Measurements from ENCODE around the gene LMBRD1.

DNA sequence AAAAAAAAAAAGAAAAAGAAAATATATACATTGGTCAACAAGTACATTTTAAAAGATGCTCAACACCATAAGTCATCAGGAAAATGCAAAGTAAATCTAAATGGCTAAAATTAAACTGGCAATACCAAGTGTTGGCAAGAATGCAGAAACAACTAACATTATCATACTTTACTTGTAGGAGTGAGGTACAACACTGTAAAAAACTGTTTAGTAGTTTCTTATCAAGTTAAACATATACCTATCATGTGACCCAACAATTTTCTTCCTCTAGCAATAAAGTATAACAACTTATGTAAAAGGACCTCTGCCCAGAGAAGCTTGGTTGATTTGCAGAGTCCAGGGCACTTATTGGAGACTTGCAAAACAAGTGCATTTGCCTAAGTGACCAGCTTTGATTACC lies 40.4 kb downstream of the LMBRD1 start:
- TF ChIP-seq, protein P1, sequence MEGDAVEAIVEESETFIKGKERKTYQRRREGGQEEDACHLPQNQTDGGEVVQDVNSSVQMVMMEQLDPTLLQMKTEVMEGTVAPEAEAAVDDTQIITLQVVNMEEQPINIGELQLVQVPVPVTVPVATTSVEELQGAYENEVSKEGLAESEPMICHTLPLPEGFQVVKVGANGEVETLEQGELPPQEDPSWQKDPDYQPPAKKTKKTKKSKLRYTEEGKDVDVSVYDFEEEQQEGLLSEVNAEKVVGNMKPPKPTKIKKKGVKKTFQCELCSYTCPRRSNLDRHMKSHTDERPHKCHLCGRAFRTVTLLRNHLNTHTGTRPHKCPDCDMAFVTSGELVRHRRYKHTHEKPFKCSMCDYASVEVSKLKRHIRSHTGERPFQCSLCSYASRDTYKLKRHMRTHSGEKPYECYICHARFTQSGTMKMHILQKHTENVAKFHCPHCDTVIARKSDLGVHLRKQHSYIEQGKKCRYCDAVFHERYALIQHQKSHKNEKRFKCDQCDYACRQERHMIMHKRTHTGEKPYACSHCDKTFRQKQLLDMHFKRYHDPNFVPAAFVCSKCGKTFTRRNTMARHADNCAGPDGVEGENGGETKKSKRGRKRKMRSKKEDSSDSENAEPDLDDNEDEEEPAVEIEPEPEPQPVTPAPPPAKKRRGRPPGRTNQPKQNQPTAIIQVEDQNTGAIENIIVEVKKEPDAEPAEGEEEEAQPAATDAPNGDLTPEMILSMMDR (IDR thresholded peaks at IDR 0.05; ENCODE audit: poor library complexity), result no peak
- no peak for TF ChIP-seq EZH2phosphoT487 (IDR thresholded peaks at IDR 0.05; ENCODE audit: low read depth, severe bottlenecking, unreplicated experiment)

Data from hepatocyte (in vitro differentiated cells).